ENCODE results near the gene NPPB.

The NPPB gene

DNA sequence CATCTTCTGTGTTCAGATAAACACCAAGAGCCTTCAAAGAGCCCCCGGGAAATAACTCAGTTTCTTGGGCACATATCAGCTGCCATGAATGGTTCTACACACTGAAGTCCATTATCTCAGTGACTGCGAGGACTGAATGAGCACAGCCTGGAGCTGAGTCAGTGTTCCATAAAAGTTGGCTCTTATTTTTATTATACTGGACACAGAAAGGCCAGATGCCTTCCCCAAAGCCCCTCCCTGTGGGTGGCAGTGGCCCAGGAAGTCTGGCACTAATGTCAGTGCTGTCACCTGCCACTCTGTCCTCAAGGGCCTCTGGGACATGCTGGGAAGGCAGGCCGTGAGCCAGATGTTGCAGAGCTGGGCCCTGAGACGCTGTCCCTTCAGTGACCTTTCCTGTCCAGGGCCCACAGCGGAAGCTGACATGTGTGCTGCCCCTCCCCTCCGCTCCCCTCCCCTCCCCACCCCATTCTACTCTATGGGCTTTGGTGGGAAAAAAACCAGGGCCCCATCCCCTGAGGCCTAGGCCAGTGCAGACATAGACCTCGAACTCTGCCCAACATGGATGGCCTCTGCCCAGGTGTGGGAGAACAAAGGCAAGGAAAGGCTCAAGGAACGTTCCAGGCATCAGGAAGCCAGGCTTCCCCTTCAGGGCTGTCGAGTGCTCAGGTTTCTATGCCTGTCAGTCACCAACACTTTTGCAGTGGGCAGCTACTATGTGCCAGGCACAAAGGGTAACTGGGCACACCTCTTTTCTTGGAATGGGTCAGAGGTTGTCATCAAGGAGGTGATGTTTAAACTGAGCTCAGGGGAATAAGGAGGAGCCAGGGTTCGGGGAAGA lies 22.4 kb upstream of the NPPB start:
- DNase-seq (ENCODE audit: low read depth) = no peak

DNA sequence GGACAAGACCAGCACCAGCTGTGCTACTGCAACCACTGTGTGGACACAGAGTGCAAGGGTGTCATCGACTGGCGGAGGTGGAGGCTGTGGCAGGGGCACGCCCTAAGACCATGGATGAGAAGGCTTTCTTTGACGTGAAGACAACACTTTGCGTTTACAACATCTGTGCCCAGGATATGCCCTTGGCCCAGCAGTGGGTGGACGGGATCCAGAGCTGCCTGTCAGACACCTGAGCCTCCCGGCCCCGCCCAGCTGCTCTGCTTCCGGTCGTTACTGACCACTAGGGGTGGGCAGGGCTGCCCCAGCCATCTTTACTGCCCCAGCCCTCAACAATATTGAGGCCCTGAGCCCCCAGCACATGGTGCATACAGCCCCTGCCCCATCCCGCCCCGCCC lies 21.4 kb upstream of the NPPB start:
- no peak for DNase-seq (ENCODE audit: low read depth)

DNA sequence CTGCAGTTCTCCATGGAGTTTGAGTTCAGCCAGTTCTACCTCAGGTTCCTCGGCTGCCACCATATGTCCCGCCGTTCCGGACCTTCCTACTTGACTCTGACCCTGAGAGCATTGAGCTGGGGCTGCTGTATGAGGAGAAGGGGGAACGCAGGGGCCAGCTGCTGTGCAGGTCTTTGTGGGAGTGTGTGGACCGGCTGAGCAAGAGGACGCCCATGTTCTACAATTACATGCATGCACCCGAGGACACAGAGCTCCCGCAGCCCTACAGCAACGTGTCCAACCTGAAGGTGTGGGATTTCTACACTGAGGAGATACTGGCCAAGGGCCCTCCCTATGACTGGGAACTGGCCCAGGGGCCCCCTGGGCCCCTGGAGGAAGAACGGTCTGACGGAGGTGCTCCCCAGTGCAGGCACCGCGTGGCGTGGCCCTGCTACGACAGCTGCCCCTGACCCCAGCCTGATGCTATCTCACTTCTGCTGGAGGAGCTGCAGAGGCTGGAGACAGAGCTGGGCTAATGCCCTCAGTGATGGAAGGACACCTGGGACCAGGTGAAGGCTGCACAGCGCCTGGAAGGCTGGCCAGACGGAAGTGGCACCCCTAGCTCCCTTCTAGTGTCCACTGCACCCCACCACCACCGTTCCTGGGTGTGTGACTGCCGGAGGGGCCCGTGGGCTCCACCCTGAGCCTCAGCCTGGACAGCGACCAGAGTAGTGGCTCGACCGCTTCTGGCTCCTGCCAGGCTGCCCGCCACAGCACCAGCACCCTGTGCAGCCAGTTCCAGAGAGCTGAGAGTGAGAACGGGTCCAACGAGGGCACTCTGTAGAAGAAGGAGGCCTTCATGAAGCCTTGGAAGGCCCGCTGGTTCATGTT lies 20.8 kb upstream of the NPPB start:
- DNase-seq (ENCODE audit: low read depth) = no peak

DNA sequence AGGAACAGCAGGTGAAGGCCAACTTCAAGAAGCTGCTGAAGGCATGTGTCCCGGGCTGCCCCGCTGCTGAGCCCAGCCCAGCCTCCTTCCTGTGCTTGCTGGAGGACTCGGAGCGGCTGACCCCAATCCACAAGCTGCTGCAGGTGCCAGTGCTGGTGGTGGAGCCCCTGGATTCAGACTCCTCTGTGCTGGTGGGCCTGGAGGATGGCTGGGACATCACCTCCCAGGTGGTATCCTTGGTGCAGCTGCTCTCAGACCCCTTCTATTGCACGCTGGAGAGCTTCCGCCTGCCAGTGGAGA lies 20.1 kb upstream of the NPPB start:
- no peak for DNase-seq (ENCODE audit: low read depth)

DNA sequence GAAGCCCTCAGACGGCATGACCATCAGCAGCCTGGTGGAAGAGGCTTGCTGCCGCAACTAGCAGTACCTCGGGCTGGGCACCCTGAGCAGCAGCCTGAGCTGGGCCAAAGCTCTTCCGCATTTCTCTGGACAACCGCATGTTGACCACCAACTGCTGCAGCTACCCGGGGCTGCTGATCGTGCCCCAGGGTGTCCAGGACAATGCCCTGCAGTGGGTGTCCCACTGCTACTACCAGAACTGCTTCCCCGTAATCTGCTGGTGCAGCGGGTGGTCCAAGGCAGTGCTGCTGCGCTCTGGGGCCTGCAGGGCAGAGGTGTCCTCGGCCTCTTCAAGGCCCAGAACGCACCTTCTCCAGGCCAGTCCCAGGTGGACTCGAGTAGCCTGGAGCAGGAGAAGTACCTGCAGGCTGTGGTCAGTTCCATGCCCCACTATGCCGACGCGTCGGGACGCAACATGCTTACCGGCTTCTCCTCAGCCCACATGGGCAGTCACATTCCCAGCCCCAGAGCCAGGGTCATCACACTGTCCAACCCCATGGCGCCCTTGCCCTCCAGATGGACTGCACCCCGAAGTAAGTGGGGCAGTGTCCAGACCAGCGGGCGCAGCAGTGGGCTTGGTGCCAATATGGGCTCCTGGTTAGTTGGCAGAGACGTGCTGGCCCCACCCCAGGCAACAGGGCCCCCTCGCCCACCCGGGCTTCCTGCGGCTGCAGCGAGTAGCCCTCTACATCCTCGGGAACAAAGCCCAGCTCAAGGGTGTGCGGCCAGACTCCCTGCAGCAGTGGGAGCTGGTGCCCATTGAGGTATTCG lies 19.5 kb upstream of the NPPB start:
- DNase-seq (ENCODE audit: low read depth) = no peak

DNA sequence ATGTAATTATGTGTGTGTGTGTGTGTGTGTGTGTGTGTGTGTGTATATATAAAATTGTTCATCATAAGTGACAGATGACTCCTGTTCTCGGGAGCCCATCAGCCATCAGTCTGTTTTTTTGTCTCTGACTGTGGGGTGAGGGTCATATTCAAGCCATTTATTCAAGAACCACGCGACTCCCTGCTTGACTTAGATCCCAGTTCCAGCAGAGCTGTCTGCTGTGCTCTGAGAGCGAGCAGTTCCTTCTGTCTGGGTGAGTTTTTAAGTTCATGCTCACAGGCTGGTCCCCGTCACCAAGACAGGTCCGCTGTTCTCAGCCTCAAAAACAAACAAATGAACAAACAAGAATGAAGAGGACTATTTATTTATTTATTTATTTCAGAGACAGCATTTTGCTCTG lies 18.3 kb upstream of the NPPB start:
- DNase-seq (ENCODE audit: low read depth) = no peak

DNA sequence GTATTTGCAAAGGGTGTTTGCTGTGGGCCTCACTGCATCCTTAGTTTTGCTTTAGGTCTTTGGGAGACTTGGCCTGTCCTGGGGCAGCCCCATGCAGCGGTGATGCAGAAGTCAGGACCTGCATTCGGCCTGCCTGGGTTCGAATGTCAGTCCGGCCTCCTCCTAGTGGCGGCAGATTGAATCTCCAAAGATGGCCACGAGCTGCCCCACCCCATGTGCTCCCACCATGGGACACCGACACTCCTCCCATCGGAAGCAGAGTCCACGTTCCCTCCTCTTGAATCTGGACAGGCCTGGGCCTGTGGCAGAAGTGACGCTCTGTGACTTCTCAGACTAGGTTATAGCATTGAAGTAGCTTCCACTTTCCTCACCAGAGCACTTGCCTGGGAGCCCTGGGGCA lies 16.3 kb upstream of the NPPB start:
- no peak for DNase-seq (ENCODE audit: low read depth)

DNA sequence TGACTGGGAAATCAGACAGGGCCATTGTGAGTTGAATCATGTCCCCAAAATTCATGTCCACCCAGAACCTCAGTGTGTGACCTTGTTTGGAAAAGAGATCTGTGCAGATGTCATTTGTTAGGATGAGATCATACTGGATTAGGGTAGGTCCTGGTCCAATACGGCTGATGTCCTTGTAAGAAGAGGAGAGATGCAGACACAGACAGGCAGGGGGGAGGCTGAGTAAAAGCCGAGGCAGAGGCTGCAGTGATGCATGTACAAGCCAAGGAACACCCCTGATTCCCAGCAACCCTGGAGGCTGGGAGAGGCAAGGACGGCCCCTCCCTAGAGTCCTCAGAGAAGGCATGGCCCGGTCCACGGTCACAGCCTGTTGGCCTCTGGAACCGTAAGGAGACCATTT lies 15.9 kb upstream of the NPPB start:
- DNase-seq (ENCODE audit: low read depth) = no peak

DNA sequence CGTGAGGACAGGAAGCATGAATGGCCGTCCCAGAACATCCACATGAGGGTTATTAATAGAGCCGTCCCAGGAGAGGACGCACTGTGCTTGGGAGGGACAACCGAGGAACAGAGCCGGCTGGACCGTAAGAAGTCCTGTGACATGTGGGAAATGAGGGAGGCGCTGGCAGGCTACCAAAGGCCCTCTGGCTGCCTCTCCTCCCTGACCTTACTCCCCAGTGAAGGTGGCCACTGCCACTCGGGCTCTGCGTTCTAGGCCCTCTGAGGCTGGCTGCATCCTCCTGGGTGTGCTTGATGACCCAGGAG lies 15.5 kb upstream of the NPPB start:
- no peak for DNase-seq (ENCODE audit: low read depth)

DNA sequence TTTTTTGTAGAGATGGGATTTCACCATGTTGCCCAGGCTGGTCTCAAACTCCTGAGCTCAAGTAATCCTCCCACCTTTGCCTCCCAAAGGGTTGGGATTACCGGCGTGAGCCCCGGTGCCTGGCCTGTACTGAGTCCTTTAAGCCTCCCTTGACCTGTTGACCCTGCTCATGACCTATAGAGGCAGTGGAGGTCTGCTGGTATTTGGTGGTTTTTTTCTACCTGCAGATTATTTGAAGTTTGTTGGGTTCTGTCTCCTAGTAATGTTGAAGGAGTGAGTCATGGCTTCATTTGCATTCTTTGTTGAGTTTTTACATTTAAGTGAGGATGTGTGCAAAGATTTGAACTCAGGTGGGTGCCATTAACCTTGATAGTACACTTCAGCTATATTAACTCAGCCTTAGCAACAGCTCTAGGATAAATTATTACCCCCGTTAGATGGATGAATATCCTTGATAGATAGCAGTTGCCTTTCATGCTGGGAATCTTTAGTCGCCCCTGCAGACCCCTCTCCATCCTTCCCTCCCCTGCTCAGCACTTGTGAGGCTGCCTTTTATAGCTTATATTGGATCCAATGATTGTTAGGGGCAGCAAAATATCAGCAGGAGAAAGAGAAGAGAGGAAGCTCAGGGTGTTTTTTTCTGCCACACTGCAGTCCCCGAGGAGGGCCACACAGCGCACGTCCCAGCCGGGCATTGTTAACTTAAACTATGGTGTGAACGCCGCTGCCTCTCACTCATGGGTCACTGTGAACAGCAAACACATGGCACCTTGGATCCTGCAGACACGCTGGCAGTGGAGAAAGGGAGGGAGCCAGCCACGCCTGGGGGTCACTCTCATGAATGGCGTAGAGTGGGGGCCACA lies 14.9 kb upstream of the NPPB start:
- no peak for DNase-seq (ENCODE audit: low read depth)

DNA sequence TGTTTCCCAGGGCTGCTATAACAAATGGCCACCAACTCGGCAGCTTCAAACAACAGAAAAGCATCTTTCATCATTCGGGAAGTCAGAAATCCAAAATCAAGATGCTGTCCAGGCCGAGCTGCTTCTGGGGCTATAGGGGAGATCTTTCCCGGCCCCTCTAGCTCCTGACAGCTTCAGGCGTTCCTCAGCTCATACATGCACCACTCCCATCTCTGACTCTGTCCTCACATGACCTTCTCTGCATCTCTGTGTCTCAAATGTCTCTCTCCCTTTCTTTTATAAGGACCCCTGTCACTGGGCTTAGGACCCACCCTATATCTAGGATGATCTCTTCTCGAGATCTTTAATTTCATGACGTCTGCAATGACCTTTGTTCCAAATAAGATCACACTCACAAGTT lies 13.8 kb upstream of the NPPB start:
- DNase-seq (ENCODE audit: low read depth) = no peak

DNA sequence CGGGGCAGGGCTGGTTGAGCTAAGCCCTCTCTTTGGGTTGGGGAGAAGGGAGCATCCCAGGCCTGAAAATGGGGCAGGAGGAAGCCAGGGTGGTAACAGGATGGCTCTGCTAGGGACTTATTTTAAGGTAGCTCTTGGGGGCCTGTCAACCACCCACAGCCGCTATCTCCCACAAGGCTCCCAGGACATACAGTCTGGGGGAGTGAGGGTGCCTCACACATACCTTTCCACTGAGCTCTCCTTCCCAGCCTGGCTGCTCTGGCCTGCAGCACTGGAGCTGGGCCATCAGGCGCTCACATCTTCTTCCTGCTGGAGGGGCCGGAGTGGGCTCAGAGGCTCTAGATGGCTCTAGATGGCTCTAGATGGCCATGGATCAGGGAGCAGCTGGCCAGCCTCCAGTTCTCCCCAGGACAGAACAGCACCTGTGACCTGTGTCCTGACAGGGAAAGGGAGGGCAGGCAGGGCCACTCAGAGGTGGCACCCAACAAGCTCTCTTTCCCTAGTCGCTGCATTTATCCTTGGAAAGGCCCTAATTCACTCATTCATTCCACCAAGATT lies 11.0 kb upstream of the NPPB start:
- DNase-seq (ENCODE audit: low read depth) = no peak

DNA sequence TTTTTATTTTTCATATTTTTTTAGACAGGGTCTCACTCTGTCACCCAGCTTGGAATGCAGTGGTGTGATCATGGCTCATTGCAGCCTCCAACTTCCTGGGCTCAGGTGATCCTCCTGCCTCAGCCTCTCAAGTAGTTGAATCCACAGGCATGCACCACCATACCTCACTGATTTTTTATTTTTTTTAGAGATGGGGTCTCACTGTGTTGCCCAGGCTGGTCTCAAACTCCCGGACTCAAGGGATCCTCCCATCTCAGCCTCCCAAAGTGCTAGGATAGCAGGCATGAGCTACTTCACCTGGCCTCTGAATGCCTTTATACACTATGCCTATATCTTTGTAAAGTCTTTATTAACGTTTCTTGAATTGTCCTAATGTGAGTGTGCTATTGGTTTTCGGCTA lies 10.4 kb upstream of the NPPB start:
- DNase-seq (ENCODE audit: low read depth) = no peak

DNA sequence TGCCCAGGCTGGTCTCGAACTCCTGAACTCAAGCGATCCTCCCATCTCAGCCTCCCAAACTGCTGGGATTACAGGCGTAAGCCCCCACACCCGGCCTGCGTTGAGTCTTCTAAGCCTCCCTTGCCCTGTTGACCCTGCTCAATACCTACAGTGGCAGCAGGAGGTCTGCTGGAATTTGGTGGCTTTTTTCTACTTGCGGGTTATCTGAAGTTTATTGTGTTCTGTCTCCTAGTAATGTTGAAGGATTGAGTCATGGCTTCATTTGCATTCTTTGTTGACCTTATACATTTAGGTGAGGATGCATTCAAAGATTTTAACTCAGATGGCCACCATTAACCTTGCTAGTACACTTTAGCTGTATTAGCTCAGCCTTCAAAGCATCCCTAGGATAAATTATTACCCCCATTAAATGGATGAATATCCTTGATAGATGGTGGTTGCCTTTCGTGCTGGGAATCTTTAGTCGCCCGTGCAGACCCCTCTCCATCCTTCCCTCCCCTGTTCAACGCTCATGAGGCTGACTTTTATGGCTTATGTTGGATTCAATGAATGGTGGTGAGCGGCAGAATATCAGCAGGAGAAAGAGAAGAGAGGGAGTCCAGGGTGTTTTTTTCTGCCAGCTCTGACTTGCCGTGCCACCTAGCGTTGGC lies 9.7 kb upstream of the NPPB start:
- no peak for DNase-seq (ENCODE audit: low read depth)

DNA sequence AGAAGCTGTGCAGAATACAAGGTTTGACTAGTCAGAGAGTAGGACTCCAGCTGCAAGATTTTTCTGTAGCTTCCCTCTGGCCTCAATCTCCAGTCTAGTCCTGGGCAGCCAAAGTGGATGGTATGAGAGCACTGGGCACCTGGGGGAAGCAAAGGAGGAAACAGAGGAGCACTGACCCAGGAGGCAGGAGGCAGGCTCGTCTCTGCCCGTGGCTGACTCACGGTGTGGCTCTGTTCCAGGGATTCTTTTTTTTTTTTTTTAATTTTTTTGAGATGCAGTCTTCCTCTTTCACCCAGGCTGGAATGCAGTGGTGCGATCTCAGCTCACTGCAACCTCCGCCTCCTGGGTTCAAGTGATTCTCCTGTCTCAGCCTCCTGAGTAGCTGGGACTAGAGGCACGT lies 4.1 kb upstream of the NPPB start:
- no peak for DNase-seq (ENCODE audit: low read depth)

DNA sequence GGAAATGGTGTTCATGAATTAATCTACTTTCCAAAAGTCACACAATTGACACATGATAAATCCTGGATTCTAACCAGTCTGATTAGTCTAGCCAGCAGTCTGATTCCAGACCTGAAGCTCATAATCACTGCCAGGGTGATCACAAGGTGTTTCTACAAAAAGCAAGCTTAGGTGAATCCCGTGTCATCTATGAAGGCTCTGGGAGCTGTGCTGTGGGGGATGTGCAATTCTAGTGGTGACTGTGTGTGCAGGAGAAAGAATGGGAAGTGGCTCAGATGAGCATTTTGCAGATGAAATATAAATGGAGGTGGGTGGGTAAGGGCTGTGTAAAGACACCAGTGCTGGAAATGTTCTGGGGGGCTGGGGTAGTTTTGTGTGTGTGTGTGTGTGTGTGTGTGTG lies 1.8 kb upstream of the NPPB start:
- DNase-seq (ENCODE audit: low read depth) = no peak

DNA sequence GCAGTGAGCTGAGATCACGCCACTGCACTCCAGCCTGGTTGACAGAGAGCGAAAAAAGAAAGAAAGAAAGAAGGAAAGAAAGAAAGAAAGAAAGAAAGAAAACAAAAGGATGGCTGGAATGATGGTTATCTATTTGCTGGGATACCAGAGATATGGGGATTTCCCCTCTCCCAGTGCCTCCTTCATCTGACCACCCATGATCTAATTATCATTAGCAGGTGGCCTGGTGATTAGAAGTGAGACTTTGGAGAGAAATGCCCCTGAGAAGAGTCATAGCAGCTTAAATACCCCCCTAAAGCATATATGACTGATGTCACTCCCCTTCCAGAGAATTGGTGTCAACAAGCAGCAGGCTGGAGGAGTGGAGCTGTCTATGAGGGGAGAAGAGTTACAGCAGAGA lies 1.3 kb upstream of the NPPB start:
- no peak for DNase-seq (ENCODE audit: low read depth)

DNA sequence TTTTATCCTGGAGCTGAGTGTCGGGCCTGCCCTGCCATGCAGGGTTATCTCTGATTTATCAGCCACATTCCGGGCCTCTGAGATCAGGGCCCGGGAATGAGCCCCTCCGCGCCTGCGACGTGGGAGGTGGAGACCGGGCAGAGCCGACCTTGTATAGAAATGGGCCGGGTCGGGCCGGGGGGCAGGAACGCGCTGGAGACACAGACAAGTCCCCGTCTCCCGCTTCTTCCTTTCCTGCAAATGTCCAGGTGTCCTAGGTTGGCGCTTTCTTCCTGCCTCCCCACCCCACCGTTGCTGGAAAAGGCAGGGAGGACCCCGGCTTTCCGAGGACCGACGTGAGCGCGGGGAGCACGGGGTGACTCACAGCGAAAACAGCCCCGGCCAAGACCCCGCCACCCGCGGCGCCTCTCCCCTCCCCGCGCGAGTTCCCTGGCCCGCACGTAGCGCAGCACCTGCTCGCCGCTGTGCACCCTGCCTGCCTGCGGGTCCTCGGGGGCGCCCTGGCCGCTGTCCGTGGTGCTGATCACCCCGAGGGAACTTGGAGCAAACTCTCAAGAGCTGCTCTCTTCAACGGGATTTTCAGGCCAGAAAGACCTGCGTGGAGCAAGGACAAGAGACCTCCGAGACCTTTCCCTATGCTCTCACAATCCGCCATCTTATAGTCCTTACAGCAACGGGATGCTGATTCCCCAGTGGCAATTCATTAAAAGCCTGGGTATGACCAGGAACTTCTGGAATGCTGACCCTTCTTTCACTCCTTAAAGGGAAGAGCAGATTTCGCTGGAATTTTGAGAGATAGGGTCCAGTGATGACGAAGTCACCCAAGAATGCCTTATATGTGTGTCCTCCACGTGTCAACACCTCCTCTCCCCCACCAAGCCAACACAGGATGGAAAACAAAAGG lies 475 bp upstream of the NPPB start:
- peak; percentile 56 for DNase-seq (ENCODE audit: low read depth)

DNA sequence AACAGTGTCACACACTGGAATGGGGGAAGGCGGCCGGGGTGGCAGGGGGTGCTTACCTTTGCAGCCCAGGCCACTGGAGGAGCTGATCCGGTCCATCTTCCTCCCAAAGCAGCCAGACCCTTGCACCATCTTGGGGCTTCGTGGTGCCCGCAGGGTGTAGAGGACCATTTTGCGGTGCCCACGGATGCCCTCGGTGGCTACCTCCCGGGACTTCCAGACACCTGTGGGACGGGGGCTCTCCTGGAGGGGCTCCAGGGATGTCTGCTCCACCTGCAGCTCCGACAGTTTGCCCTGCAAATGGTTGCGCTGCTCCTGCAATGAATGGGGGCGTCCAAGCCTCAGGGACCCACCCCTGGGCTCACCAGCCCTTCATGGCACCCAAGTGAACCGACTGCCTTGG lies 587 bp downstream of the NPPB start:
- no peak for DNase-seq (ENCODE audit: low read depth)

Data from T follicular helper cell (primary cell).